ENCODE results near the gene VGLL4. TPM values are rescaled to one million over a fixed set of nuclear protein-coding genes. Genes with fewer than 3 reads are reported as not detected.

Gene VGLL4
- total RNA-seq, 1 donor from 2014 or later = 29.4 TPM

DNA sequence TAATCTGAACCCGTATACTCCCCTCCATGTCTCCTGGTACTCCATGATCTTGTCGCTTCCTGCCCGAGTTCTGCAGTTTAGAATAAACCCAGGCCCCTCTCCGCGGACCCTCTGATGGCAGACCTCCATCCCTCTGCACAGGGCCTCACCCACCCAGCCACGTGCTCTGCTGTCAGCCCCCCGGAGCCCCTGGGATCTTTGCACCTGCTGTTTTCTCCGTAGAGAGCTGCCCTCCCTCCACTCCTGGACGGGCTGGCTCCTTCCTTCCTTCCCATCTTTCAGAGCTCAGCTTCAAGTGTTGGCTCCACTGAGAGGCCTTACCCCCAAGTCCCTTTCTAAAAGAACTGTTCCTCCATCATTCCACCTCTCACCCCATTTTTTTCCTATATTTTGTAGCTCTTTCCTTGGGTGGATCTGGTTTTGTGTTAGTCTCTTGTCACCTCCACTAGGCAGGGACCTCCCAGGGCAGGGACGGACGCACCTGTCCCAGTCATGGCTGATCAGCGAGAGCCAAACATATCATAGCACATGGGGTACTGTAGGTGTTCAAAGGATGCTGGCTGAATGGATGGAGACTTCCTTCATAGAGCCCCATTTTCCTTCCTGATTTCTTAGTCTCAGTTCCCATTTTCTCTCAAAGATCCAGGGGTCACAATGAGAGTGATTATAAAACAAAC lies 106.6 kb downstream of the VGLL4 start:
- no peak for TF ChIP-seq CTCF (IDR thresholded peaks at IDR 0.05; ENCODE audit: partially characterized antibody, unreplicated experiment)
- H3K36me3 Mint-ChIP-seq (ENCODE audit: unreplicated experiment) = peaks cover 7% of the 10 kb centered on the region
- H3K4me1 Mint-ChIP-seq (ENCODE audit: low read depth, unreplicated experiment) = peaks cover 8% of the 10 kb centered on the region
- DNase-seq = no peak
- peaks cover 6% of the 10 kb centered on the region for H3K9me3 Mint-ChIP-seq (ENCODE audit: unreplicated experiment)
- H3K27me3 Mint-ChIP-seq (ENCODE audit: unreplicated experiment) = peaks cover 2% of the 10 kb centered on the region
- H3K27ac Mint-ChIP-seq (ENCODE audit: unreplicated experiment) = no peak overlapping the region
- no peak overlapping the region for H3K4me3 Mint-ChIP-seq (ENCODE audit: unreplicated experiment)

DNA sequence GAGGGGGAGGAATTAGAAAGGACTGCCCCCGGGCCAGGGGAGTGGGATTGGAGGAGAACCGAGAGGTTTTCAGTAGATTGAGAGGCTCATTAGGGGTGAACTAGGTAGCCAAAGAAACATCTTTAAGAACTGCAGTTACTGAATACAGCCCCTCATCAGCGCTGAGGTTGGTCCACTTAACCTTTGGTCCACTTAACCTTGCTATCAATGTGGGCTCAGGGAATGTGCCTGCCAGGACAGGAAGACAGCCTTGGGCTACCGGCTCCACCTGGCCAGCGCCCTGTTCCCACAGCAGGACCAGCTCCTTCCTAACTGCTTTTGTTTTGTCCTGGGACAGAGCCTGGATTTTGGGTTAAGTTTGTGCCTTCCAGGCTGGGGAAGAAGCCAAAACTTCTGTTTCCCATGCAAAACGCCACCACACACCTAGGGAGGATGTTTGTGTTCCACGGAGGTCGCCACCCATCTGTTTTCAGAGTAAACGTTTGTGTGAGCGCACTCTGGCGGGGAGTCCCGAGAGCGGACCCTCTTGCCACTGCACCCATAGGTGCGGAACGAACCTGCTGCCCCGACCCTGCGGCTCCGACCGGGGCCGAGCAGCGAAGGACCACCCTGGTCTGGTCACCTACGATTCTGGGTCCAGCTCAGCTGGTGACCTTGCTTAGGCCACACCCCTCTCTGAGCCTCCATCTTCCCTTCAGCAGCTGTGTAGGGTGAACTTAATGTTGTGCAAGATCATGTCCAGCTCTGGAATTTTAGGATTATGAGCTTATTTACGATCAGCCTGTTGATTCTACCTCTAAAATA lies 107.4 kb downstream of the VGLL4 start:
- Mint-ChIP-seq H3K4me1 (ENCODE audit: low read depth, unreplicated experiment) (peaks cover 8% of the 10 kb centered on the region), H3K4me3 (ENCODE audit: unreplicated experiment) (no peak overlapping the region), H3K27ac (ENCODE audit: unreplicated experiment) (no peak overlapping the region), H3K36me3 (ENCODE audit: unreplicated experiment) (peaks cover 7% of the 10 kb centered on the region), H3K27me3 (ENCODE audit: unreplicated experiment) (peaks cover 2% of the 10 kb centered on the region), H3K9me3 (ENCODE audit: unreplicated experiment) (peaks cover 4% of the 10 kb centered on the region)
- DNase-seq = no peak
- TF ChIP-seq CTCF (IDR thresholded peaks at IDR 0.05; ENCODE audit: partially characterized antibody, unreplicated experiment) = no peak

DNA sequence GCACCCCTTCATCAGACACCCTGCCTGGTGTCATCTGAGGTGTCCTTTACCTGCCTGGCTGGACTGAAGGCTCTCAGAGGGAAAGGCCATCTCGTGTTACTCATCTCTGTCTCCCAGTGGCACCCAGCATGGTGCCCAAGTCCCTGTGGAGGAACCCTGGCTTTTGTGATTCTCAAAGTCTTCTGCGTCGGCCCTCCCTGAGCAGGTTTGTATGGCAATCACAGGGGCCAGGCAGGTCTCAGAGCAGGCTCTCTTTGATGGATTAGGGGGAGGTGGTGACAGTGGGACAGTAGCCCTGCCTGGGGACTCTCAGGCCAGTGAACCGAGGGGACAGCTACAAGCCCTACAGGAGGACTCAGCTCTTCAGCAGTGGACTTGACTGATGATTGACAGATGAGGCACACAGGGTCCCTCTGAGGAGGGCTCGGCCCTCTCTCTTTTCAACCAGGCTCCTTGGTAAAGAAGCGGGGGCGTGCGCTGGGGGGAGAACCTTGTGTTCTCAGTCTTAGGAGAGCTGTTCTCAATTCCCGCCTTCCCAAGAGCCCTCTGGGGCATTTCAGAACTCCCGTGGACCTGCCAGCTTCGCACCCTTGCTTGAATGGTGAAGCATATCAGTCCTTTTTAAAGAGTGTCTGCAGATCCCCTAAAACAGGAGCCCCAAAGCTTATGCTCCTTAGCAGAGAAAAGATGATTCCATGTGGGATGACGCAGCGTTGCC lies 108.3 kb downstream of the VGLL4 start:
- Mint-ChIP-seq H3K4me3 (ENCODE audit: unreplicated experiment) (no peak overlapping the region), H3K27ac (ENCODE audit: unreplicated experiment) (no peak overlapping the region), H3K36me3 (ENCODE audit: unreplicated experiment) (peaks cover 7% of the 10 kb centered on the region), H3K4me1 (ENCODE audit: low read depth, unreplicated experiment) (peaks cover 8% of the 10 kb centered on the region), H3K9me3 (ENCODE audit: unreplicated experiment) (peaks cover 4% of the 10 kb centered on the region), H3K27me3 (ENCODE audit: unreplicated experiment) (peaks cover 2% of the 10 kb centered on the region)
- TF ChIP-seq CTCF (IDR thresholded peaks at IDR 0.05; ENCODE audit: partially characterized antibody, unreplicated experiment) = no peak
- no peak for DNase-seq

DNA sequence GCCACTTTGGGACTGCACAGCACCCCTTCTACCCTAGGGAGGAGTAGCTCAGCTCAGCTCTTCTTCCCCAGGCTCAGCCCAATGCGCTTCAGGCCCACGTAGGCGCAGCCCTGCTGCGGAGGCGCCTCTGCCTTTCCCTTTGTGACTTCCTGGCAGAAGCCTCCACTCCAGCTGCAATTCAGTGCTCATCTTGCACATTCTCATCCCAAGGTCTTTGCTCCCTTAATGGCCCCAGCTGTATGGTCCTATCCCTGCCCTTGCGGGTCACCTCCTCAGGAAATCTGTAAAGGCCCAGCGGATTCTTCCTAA lies 109.0 kb downstream of the VGLL4 start:
- no peak for TF ChIP-seq CTCF (IDR thresholded peaks at IDR 0.05; ENCODE audit: partially characterized antibody, unreplicated experiment)
- peaks cover 7% of the 10 kb centered on the region for H3K36me3 Mint-ChIP-seq (ENCODE audit: unreplicated experiment)
- H3K9me3 Mint-ChIP-seq (ENCODE audit: unreplicated experiment) = peaks cover 4% of the 10 kb centered on the region
- no peak overlapping the region for H3K4me3 Mint-ChIP-seq (ENCODE audit: unreplicated experiment)
- no peak for DNase-seq
- H3K27me3 Mint-ChIP-seq (ENCODE audit: unreplicated experiment) = peaks cover 2% of the 10 kb centered on the region
- peaks cover 8% of the 10 kb centered on the region for H3K4me1 Mint-ChIP-seq (ENCODE audit: low read depth, unreplicated experiment)
- no peak overlapping the region for H3K27ac Mint-ChIP-seq (ENCODE audit: unreplicated experiment)

All from glutamatergic neuron (in vitro differentiated cells).